A549 (cell line): ENCODE measurements around the gene DEGS1. TPM values are rescaled to one million over a fixed set of nuclear protein-coding genes. Genes with fewer than 3 reads are reported as not detected.

ENCODE experiments used
- ATAC-seq, 2 experiments: fragments of 200-7000 bp in 1 of 2; fragments of >200 bp in 1 of 2; cut with Nextera tagmentation in 1 of 2; cut with Tn5 transposase in 1 of 2; 3 replicates each; pipeline versions ENCODE4 v1.8.0 to v1.9.1; 2018 to 2020; ENCODE audit warnings: mild to moderate bottlenecking in 1 of 2, moderate library complexity in 1 of 2
- CTCF ChIA-PET: fragments of 300-600 bp; sonication (Branson Sonifier 250); formaldehyde crosslinking; extraction: SDS; loops from one replicate; lab custom pipeline; 2021; ENCODE audit warnings: antibody characterized with exemption, inconsistent platforms; lab: Yijun Ruan, JAX
- POLR2A ChIA-PET: fragments of 350-600 bp; formaldehyde crosslinking; extraction: SDS; loops from one replicate; lab custom pipeline; 2021; ENCODE audit warnings: antibody characterized with exemption, inconsistent platforms; lab: Yijun Ruan, JAX
- DNase-seq, 2 experiments: peaks; one replicate each; pipeline versions ENCODE4 v3.0.0 to v3.0.0-alpha.2; 2011 to 2016; ENCODE audit warnings: low read depth in 1 of 2, low spot score in 1 of 2
- FAIRE-seq: peaks from 2 replicates; lab custom pipeline; 2011; peaks lifted over from hg19 to GRCh38; lab: Jason Lieb, UNC
- H3K27ac ChIP-seq, 2 experiments: fragments of >200 bp; sonication (Bioruptor Twin); formaldehyde crosslinking; 3 replicates each; pipeline ENCODE4 v1.5.1; 2016 to 2017
- H3K4me1 ChIP-seq: fragments of >200 bp; sonication (Bioruptor Twin); formaldehyde crosslinking; 3 replicates; pipeline ENCODE4 v1.6.1; 2016
- H3K4me2 ChIP-seq: fragments of >200 bp; sonication (Bioruptor Twin); formaldehyde crosslinking; 3 replicates; pipeline ENCODE4 v1.6.1; 2016
- H3K4me3 ChIP-seq: fragments of >200 bp; sonication (Bioruptor Twin); formaldehyde crosslinking; 3 replicates; pipeline ENCODE4 v1.5.1; 2016
- H3K9me3 ChIP-seq: fragments of >200 bp; sonication (Bioruptor Twin); formaldehyde crosslinking; 3 replicates; pipeline ENCODE4 v1.6.1; 2016
- CBX2 ChIP-seq: fragments of 200-600 bp; sonication (generic); IDR thresholded peaks from 2 replicates; pipeline ENCODE4 v1.6.1; 2016; ENCODE audit warnings: low read depth, mild to moderate bottlenecking, borderline replicate concordance
- CBX8 ChIP-seq: fragments of 200-600 bp; sonication (generic); IDR thresholded peaks from 2 replicates; pipeline ENCODE4 v1.6.1; 2016
- ESRRA ChIP-seq: fragments of 150-350 bp; IDR thresholded peaks from 2 replicates; pipeline ENCODE4 v1.6.1; 2014; ENCODE audit warnings: mild to moderate bottlenecking, low read length, borderline replicate concordance
- HOXB13 ChIP-seq: fragments of 250-450 bp; sonication (Bioruptor Pico); IDR thresholded peaks from 2 replicates; pipeline ENCODE4 v1.5.0; 2020; ENCODE audit warnings: low read depth, mild to moderate bottlenecking, moderate library complexity
- JUNB ChIP-seq: fragments of >200 bp; sonication (Bioruptor Twin); formaldehyde crosslinking; IDR thresholded peaks from 2 replicates; pipeline ENCODE4 v1.6.1; 2016
- KDM5A ChIP-seq: fragments of 200-600 bp; sonication (generic); IDR thresholded peaks from 2 replicates; pipeline ENCODE4 v1.6.1; 2016; ENCODE audit warnings: antibody characterized with exemption, mild to moderate bottlenecking
- MAFK ChIP-seq: fragments of 450-650 bp; IDR thresholded peaks from 2 replicates; pipeline ENCODE4 v1.6.1; 2014; ENCODE audit not compliant: partially characterized antibody
- RARB ChIP-seq: fragments of 250-450 bp; sonication (Bioruptor Pico); IDR thresholded peaks from 2 replicates; pipeline ENCODE4 v1.8.0; 2021; ENCODE audit warnings: mild to moderate bottlenecking, moderate library complexity
- RFX5 ChIP-seq: fragments of 450-650 bp; IDR thresholded peaks from 2 replicates; pipeline ENCODE4 v1.7.1; 2014; ENCODE audit warnings: antibody characterized with exemption, mild to moderate bottlenecking, moderate library complexity
- RNF2 ChIP-seq: fragments of 200-600 bp; sonication (generic); IDR thresholded peaks from 2 replicates; pipeline ENCODE4 v1.6.1; 2016; ENCODE audit warnings: low read depth, mild to moderate bottlenecking, antibody characterized with exemption, moderate library complexity, borderline replicate concordance
- SMC3 ChIP-seq: fragments of >200 bp; sonication (Bioruptor Twin); formaldehyde crosslinking; IDR thresholded peaks from 3 replicates; pipeline ENCODE4 v1.6.1; 2018; ENCODE audit warnings: inconsistent platforms
- SREBF2 ChIP-seq: fragments of 450-650 bp; IDR thresholded peaks from 2 replicates; pipeline ENCODE4 v1.6.1; 2014; ENCODE audit warnings: mild to moderate bottlenecking, moderate library complexity
- TFCP2L1 ChIP-seq: fragments of 250-450 bp; sonication (Bioruptor Pico); IDR thresholded peaks from 2 replicates; pipeline ENCODE4 v1.5.0; 2021; ENCODE audit warnings: mild to moderate bottlenecking
- WGBS: methylation state at CpG from one replicate; pipeline ENCODE4 v1.1.6; 2017; ENCODE audit errors: missing lambda C conversion rate; 5-methylcytosine and 5-hydroxymethylcytosine counted together
- polyA plus RNA-seq, 4 experiments: library from polyadenylated mRNA; depleted of rRNA in 3 of 4; stranded (reverse); fragments of >200 nt; fragmentation: RNase III in 1 of 4; extraction: RNeasy Plus Mini Kit Qiagen cat#74134 plus additional on column Dnase treatment in 1 of 4; gene quantifications; 2 replicates in 3 of 4; 3 replicates in 1 of 4; pipeline ENCODE4 v1.2.3, GENCODE V29; 2011 to 2017
- TF ChIP-seq, protein P1 (sequence below): fragments of 200-600 bp; sonication (generic); IDR thresholded peaks from 2 replicates; pipeline ENCODE4 v1.6.1; 2016; ENCODE audit warnings: antibody characterized with exemption, mild to moderate bottlenecking, moderate library complexity
- TF ChIP-seq, protein P2 (sequence below): fragments of >200 bp; sonication (Bioruptor Twin); formaldehyde crosslinking; IDR thresholded peaks from 3 replicates; pipeline ENCODE4 v1.5.1; 2016
- TF ChIP-seq, protein P3 (sequence below): fragments of 250-450 bp; sonication (Bioruptor Pico); IDR thresholded peaks from 2 replicates; pipeline ENCODE4 v1.5.0; 2021; ENCODE audit warnings: mild to moderate bottlenecking, moderate library complexity, borderline replicate concordance
- TF ChIP-seq, protein P4 (sequence below): fragments of >200 bp; sonication (Bioruptor Twin); formaldehyde crosslinking; IDR thresholded peaks from 2 replicates; pipeline ENCODE4 v1.6.1; 2016

Gene DEGS1
- polyA plus RNA-seq, 2 of the 4 experiments (the other 2 are of a cell fraction) = 109 to 112 TPM

- TF ChIP-seq, protein P1, sequence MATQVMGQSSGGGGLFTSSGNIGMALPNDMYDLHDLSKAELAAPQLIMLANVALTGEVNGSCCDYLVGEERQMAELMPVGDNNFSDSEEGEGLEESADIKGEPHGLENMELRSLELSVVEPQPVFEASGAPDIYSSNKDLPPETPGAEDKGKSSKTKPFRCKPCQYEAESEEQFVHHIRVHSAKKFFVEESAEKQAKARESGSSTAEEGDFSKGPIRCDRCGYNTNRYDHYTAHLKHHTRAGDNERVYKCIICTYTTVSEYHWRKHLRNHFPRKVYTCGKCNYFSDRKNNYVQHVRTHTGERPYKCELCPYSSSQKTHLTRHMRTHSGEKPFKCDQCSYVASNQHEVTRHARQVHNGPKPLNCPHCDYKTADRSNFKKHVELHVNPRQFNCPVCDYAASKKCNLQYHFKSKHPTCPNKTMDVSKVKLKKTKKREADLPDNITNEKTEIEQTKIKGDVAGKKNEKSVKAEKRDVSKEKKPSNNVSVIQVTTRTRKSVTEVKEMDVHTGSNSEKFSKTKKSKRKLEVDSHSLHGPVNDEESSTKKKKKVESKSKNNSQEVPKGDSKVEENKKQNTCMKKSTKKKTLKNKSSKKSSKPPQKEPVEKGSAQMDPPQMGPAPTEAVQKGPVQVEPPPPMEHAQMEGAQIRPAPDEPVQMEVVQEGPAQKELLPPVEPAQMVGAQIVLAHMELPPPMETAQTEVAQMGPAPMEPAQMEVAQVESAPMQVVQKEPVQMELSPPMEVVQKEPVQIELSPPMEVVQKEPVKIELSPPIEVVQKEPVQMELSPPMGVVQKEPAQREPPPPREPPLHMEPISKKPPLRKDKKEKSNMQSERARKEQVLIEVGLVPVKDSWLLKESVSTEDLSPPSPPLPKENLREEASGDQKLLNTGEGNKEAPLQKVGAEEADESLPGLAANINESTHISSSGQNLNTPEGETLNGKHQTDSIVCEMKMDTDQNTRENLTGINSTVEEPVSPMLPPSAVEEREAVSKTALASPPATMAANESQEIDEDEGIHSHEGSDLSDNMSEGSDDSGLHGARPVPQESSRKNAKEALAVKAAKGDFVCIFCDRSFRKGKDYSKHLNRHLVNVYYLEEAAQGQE = no peak
- no peak for TF ChIP-seq TFCP2L1
Observed at GRCh38 chr1:224138198-224138597, 44.8 kb upstream of the DEGS1 start (continued).

GRCh38 chr1:224141693-224142092 lies 41.3 kb upstream of the DEGS1 start:
- WGBS = 85% methylated on average over 3 of the region's 3 CpGs
- Histone ChIP-seq H3K9me3 (no peaks in the 10 kb centered on the region), H3K4me3 (no peak overlapping the region), H3K27ac (no peak overlapping the region), H3K4me2 (no peak overlapping the region), H3K4me1 (no peaks in the 10 kb centered on the region)
- TF ChIP-seq RFX5 (no peak), CBX8 (no peak), RNF2 (no peak), SREBF2 (no peak)
- TF ChIP-seq, protein P2, sequence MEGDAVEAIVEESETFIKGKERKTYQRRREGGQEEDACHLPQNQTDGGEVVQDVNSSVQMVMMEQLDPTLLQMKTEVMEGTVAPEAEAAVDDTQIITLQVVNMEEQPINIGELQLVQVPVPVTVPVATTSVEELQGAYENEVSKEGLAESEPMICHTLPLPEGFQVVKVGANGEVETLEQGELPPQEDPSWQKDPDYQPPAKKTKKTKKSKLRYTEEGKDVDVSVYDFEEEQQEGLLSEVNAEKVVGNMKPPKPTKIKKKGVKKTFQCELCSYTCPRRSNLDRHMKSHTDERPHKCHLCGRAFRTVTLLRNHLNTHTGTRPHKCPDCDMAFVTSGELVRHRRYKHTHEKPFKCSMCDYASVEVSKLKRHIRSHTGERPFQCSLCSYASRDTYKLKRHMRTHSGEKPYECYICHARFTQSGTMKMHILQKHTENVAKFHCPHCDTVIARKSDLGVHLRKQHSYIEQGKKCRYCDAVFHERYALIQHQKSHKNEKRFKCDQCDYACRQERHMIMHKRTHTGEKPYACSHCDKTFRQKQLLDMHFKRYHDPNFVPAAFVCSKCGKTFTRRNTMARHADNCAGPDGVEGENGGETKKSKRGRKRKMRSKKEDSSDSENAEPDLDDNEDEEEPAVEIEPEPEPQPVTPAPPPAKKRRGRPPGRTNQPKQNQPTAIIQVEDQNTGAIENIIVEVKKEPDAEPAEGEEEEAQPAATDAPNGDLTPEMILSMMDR = no peak
- TF ChIP-seq, protein P3, sequence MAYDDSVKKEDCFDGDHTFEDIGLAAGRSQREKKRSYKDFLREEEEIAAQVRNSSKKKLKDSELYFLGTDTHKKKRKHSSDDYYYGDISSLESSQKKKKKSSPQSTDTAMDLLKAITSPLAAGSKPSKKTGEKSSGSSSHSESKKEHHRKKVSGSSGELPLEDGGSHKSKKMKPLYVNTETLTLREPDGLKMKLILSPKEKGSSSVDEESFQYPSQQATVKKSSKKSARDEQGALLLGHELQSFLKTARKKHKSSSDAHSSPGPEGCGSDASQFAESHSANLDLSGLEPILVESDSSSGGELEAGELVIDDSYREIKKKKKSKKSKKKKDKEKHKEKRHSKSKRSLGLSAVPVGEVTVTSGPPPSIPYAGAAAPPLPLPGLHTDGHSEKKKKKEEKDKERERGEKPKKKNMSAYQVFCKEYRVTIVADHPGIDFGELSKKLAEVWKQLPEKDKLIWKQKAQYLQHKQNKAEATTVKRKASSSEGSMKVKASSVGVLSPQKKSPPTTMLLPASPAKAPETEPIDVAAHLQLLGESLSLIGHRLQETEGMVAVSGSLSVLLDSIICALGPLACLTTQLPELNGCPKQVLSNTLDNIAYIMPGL (CRISPR knock-in tag) = no peak
- ChIA-PET CTCF (interaction anchor here (0.6 kb wide), 1 partner anchor 92 kb away, joined by 3 read pairs; no protein-coding TSS in a partner anchor), POLR2A (no interaction called here)
- FAIRE-seq = no peak
- no peak for ATAC-seq
- no peak for DNase-seq

DNA sequence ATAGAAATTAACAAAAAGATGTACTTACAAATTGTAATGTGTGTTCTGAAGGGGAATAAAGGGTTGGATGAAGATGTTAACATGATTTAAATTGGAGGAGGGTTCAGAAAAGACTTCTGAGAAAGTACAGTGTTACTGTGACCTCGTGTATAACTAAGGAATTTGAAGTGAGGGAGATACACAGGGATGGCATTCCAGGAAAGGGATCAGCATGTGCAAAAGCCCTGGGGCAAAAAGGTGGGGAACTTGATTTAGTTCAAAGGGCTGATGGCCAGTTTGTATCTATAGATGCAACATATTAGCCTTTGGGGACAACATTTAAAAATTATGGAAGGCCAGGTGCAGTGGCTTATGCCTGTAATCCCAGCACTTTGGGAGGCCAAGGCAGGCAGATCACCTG lies 33.3 kb upstream of the DEGS1 start:
- no peaks in the 10 kb centered on the region for H3K4me1 ChIP-seq
- ATAC-seq = no peak
- no peak overlapping the region for H3K4me3 ChIP-seq
- no peak for TF ChIP-seq CBX2
- no peak for TF ChIP-seq SMC3
- no peak for TF ChIP-seq MAFK
- no peak for TF ChIP-seq HOXB13
- TF ChIP-seq, protein P4, sequence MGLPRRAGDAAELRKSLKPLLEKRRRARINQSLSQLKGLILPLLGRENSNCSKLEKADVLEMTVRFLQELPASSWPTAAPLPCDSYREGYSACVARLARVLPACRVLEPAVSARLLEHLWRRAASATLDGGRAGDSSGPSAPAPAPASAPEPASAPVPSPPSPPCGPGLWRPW = no peak
- peak in 1 of 2 experiments; percentile 8 for DNase-seq
- H3K4me2 ChIP-seq = no peak overlapping the region
- H3K27ac ChIP-seq = no peak overlapping the region
- CTCF ChIA-PET = interaction anchor here (1.1 kb wide), 1 partner anchor 14 kb away, joined by 3 read pairs; no protein-coding TSS in a partner anchor
- no peaks in the 10 kb centered on the region for H3K9me3 ChIP-seq
- POLR2A ChIA-PET = no interaction called here
- no peak for FAIRE-seq
- 4% methylated on average over 1 of the region's 1 CpG for WGBS

DNA sequence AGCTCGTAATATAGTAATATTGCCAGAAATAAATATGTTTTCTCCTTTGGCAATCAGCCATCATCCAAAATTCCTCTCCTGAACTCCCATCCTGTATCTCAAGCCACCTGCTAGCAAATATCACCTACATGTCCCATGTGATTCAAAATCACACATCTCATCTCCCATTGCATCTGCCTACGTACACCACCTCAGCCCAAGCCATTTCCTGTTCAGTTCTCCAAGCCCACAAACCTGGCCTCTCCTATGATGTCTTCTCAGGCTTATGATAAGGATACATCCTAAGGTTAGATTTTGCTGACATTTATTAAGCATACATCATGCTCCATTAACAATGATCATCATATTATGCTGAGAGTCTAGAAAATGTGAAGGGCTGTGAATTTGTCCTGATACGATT lies 31.9 kb upstream of the DEGS1 start:
- POLR2A ChIA-PET = no interaction called here
- H3K27ac ChIP-seq = no peak overlapping the region
- TF ChIP-seq HOXB13 (no peak), ESRRA (no peak), JUNB (no peak), CBX8 (no peak), RARB (CRISPR knock-in tag) (no peak), KDM5A (no peak)
- FAIRE-seq (no peak), ATAC-seq (no peak), DNase-seq (no peak)
- 63% methylated on average over 3 of the region's 3 CpGs for WGBS
- H3K4me2 ChIP-seq = no peak overlapping the region
- no peaks in the 10 kb centered on the region for H3K9me3 ChIP-seq
- H3K4me1 ChIP-seq = no peaks in the 10 kb centered on the region
- H3K4me3 ChIP-seq = no peak overlapping the region
- CTCF ChIA-PET = no interaction called here
